SH-SY5Y (cell line): ENCODE measurements around the gene RSPH1.

Experiments
- GATA2 ChIP-seq: IDR thresholded peaks from 2 replicates; pipeline ENCODE4 v1.6.1; 2011; ENCODE audit warnings: mild to moderate bottlenecking, low read depth, low read length
- GATA3 ChIP-seq: IDR thresholded peaks from 2 replicates; pipeline ENCODE4 v1.6.1; 2011; ENCODE audit warnings: low read depth, mild to moderate bottlenecking, low read length, moderate library complexity

GRCh38 chr21:42479582-42479981 is 16.4 kb downstream of the RSPH1 start:
- TF ChIP-seq GATA2 = no peak
- TF ChIP-seq GATA3 = no peak
